SK-N-SH (cell line): ENCODE data around the gene KHDC3L. TPM values are rescaled to one million over a fixed set of nuclear protein-coding genes. Genes with fewer than 3 reads are reported as not detected.

ENCODE experiments used
- CTCF ChIA-PET: fragments of 300-600, 350-600 bp; formaldehyde crosslinking; extraction: SDS; loops from one replicate; lab custom pipeline; 2021; lab: Yijun Ruan, JAX
- POLR2A ChIA-PET: fragments of 350-600 bp; sonication (Branson Sonifier 250); formaldehyde crosslinking; extraction: SDS; loops from one replicate; lab custom pipeline; 2020; ENCODE audit warnings: antibody characterized with exemption, inconsistent platforms; lab: Yijun Ruan, JAX
- DNase-seq: peaks from one replicate; pipeline ENCODE4 v3.0.0; 2012
- H2AFZ ChIP-seq: fragments of 200-600 bp; sonication (generic); 2 replicates; pipeline ENCODE4 v1.8.1; 2016; ENCODE audit warnings: antibody characterized with exemption, mild to moderate bottlenecking, low read depth
- H3F3A ChIP-seq: fragments of 200-600 bp; sonication (generic); replicated peaks from 2 replicates; pipeline ENCODE3; 2016; ENCODE audit warnings: antibody characterized with exemption, mild to moderate bottlenecking; ENCODE audit not compliant: insufficient read depth
- H3K27ac ChIP-seq, 2 experiments: fragments of 200-500 bp in 1 of 2; fragments of 200-600 bp in 1 of 2; sonication (Bioruptor generic) in 1 of 2; sonication (generic), shearing (Covaris generic) in 1 of 2; 2 replicates each; pipeline versions ENCODE4 v1.5.1 to v1.6.1; 2014 to 2016; ENCODE audit warnings: low read depth in 2 of 2, inconsistent platforms in 1 of 2, low read length in 1 of 2, mild to moderate bottlenecking in 1 of 2, mixed read lengths in 1 of 2
- H3K27me3 ChIP-seq: fragments of 200-600 bp; sonication (generic), shearing (Covaris generic); 2 replicates; pipeline ENCODE4 v1.6.1; 2016; ENCODE audit warnings: mixed run types; ENCODE audit not compliant: insufficient read depth
- H3K36me3 ChIP-seq, 2 experiments: fragments of 200-500 bp in 1 of 2; fragments of 200-600 bp in 1 of 2; sonication (Bioruptor generic) in 1 of 2; sonication (generic) in 1 of 2; replicated peaks in 1 of 2; 2 replicates each; pipeline versions ENCODE3 to v1.5.1; 2014 to 2016; ENCODE audit warnings: low read length in 1 of 2, mild to moderate bottlenecking in 1 of 2; ENCODE audit not compliant: insufficient read depth in 2 of 2, control insufficient read depth in 1 of 2
- H3K4me1 ChIP-seq, 2 experiments: fragments of 200-500 bp in 1 of 2; fragments of 200-600 bp in 1 of 2; sonication (Bioruptor generic) in 1 of 2; sonication (generic), shearing (Covaris generic) in 1 of 2; 2 replicates each; pipeline versions ENCODE4 v1.5.1 to v1.6.1; 2014 to 2016; ENCODE audit warnings: low read depth in 1 of 2, low read length in 1 of 2, mixed run types in 1 of 2; ENCODE audit not compliant: insufficient read depth in 2 of 2, control insufficient read depth in 1 of 2
- H3K4me2 ChIP-seq: fragments of 200-600 bp; sonication (generic), shearing (Covaris generic); 2 replicates; pipeline ENCODE4 v1.6.1; 2017; ENCODE audit warnings: mixed run types
- H3K4me3 ChIP-seq, 2 experiments: fragments of 200-500 bp in 1 of 2; fragments of 200-600 bp in 1 of 2; sonication (Bioruptor generic) in 1 of 2; sonication (generic), shearing (Covaris generic) in 1 of 2; 2 replicates each; pipeline versions ENCODE4 v1.5.1 to v1.8.1; 2014 to 2016; ENCODE audit warnings: low read depth in 2 of 2, inconsistent platforms in 1 of 2, low read length in 1 of 2, mild to moderate bottlenecking in 1 of 2, mixed read lengths in 1 of 2, moderate library complexity in 1 of 2
- H3K79me2 ChIP-seq: fragments of 200-600 bp; sonication (generic); 2 replicates; pipeline ENCODE4 v1.8.1; 2017; ENCODE audit warnings: mild to moderate bottlenecking; ENCODE audit not compliant: insufficient read depth
- H3K9ac ChIP-seq: fragments of 200-600 bp; sonication (generic); 2 replicates; pipeline ENCODE4 v1.6.1; 2017; ENCODE audit warnings: mixed run types
- H3K9me2 ChIP-seq: fragments of 200-600 bp; sonication (generic); 2 replicates; pipeline ENCODE4 v1.6.1; 2017; ENCODE audit warnings: mixed run types
- H3K9me3 ChIP-seq: fragments of 200-600 bp; sonication (generic); 2 replicates; pipeline ENCODE4 v1.6.1; 2017; ENCODE audit warnings: mixed run types, mild to moderate bottlenecking, moderate library complexity
- H4K20me1 ChIP-seq: fragments of 200-600 bp; sonication (generic); 2 replicates; pipeline ENCODE4 v1.6.1; 2017; ENCODE audit warnings: mild to moderate bottlenecking, mixed run types; ENCODE audit not compliant: insufficient read depth
- CHD2 ChIP-seq: fragments of 150-350 bp; IDR thresholded peaks from 2 replicates; pipeline ENCODE4 v1.6.1; 2018; ENCODE audit warnings: low read length; ENCODE audit not compliant: partially characterized antibody
- ELF1 ChIP-seq: IDR thresholded peaks from 2 replicates; pipeline ENCODE4 v1.4.0; 2012
- EZH2phosphoT487 ChIP-seq: fragments of 200-600 bp; sonication (generic); IDR thresholded peaks from 2 replicates; pipeline ENCODE4 v1.6.1; 2017; ENCODE audit warnings: low read depth, mixed run types, mild to moderate bottlenecking, antibody characterized with exemption, moderate library complexity, borderline replicate concordance
- GABPA ChIP-seq: IDR thresholded peaks from 2 replicates; pipeline ENCODE4 v1.4.0; 2012; ENCODE audit warnings: low read depth, mild to moderate bottlenecking
- GATA2 ChIP-seq: sonication (generic); formaldehyde crosslinking; IDR thresholded peaks from 2 replicates; pipeline ENCODE4 v1.5.0; 2020; ENCODE audit warnings: mild to moderate bottlenecking, missing genetic modification reagents
- JUND ChIP-seq: IDR thresholded peaks from 2 replicates; pipeline ENCODE4 v1.4.0; 2012
- NFIC ChIP-seq: IDR thresholded peaks from 2 replicates; pipeline ENCODE4 v1.4.0; 2012; ENCODE audit warnings: borderline replicate concordance
- SIN3A ChIP-seq: IDR thresholded peaks from 2 replicates; pipeline ENCODE4 v1.6.1; 2012; ENCODE audit warnings: low read depth, mild to moderate bottlenecking, low read length, moderate library complexity, borderline replicate concordance
- TAF1 ChIP-seq: IDR thresholded peaks from 2 replicates; pipeline ENCODE4 v1.6.1; 2012; ENCODE audit warnings: low read depth, mild to moderate bottlenecking, low read length, moderate library complexity, borderline replicate concordance
- TEAD4 ChIP-seq: IDR thresholded peaks from 2 replicates; pipeline ENCODE4 v1.4.0; 2012; ENCODE audit warnings: mild to moderate bottlenecking, borderline replicate concordance; ENCODE audit not compliant: insufficient read depth
- YY1 ChIP-seq: IDR thresholded peaks from 2 replicates; pipeline ENCODE4 v1.4.0; 2012; ENCODE audit warnings: low read depth, mild to moderate bottlenecking
- WGBS: methylation state at CpG from one replicate; pipeline ENCODE4 v1.1.6; 2017; ENCODE audit warnings: low lambda C conversion rate; 5-methylcytosine and 5-hydroxymethylcytosine counted together
- polyA plus RNA-seq, 3 experiments: library from polyadenylated mRNA; depleted of rRNA; stranded (reverse); fragments of >200 nt; gene quantifications; 2 replicates each; pipeline ENCODE4 v1.2.3, GENCODE V29; 2012
- TF ChIP-seq, protein P1 (sequence below): IDR thresholded peaks from 2 replicates; pipeline ENCODE4 v1.4.0; 2012; ENCODE audit warnings: low read depth, borderline replicate concordance
- TF ChIP-seq, protein P2 (sequence below): fragments of 150-350 bp; IDR thresholded peaks from 2 replicates; pipeline ENCODE4 v1.6.1; 2016; ENCODE audit warnings: mild to moderate bottlenecking, low read depth, low read length
- TF ChIP-seq, protein P3 (sequence below): fragments of 150-350 bp; IDR thresholded peaks from 2 replicates; pipeline ENCODE4 v1.6.1; 2017; ENCODE audit warnings: antibody characterized with exemption, low read length, low read depth, borderline replicate concordance
- TF ChIP-seq, protein P4 (sequence below): IDR thresholded peaks from 2 replicates; pipeline ENCODE4 v1.6.1; 2012; ENCODE audit warnings: mild to moderate bottlenecking, low read depth, low read length, moderate library complexity
- TF ChIP-seq, protein P5 (sequence below): fragments of 200-600 bp; sonication (generic); IDR thresholded peaks from 2 replicates; pipeline ENCODE4 v1.6.1; 2017; ENCODE audit warnings: antibody characterized with exemption, mild to moderate bottlenecking, moderate library complexity

KHDC3L gene
- polyA plus RNA-seq, 1 of the 3 experiments (the other 2 are of a cell fraction): not detected

DNA sequence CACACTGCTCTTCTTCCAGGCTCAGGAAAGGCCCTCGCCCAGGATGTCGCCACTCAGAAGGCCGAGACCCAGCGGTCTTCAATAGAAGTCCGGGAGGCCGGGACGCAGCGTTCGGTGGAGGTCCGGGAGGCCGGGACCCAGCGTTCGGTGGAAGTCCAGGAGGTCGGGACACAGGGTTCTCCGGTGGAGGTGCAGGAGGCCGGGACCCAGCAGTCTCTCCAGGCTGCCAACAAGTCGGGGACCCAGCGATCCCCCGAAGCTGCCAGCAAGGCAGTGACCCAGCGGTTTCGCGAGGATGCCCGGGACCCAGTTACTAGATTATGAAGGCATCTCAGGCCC, 1.0 kb downstream of the KHDC3L start:
- no peak overlapping the region for H2AFZ ChIP-seq
- H3K4me1 ChIP-seq: no peaks in the 10 kb centered on the region
- H4K20me1 ChIP-seq: no peaks in the 10 kb centered on the region
- no peaks in the 10 kb centered on the region for H3K27me3 ChIP-seq
- WGBS: 91% methylated on average over 11 of the region's 23 CpGs
- no peak overlapping the region for H3K4me2 ChIP-seq
- no peaks in the 10 kb centered on the region for H3K79me2 ChIP-seq
- POLR2A ChIA-PET: no interaction called here
- H3K27ac ChIP-seq: no peak overlapping the region
- CTCF ChIA-PET: no interaction called here
- no peaks in the 10 kb centered on the region for H3K36me3 ChIP-seq
- H3F3A ChIP-seq: no peaks in the 10 kb centered on the region
- no peaks in the 10 kb centered on the region for H3K9me3 ChIP-seq
- TF ChIP-seq ELF1 (no peak), TEAD4 (no peak), TAF1 (no peak), SIN3A (no peak), CHD2 (no peak), JUND (no peak), YY1 (no peak), GABPA (no peak), EZH2phosphoT487 (no peak), GATA2 (CRISPR knock-in tag) (no peak), NFIC (no peak)
- TF ChIP-seq, protein P1, sequence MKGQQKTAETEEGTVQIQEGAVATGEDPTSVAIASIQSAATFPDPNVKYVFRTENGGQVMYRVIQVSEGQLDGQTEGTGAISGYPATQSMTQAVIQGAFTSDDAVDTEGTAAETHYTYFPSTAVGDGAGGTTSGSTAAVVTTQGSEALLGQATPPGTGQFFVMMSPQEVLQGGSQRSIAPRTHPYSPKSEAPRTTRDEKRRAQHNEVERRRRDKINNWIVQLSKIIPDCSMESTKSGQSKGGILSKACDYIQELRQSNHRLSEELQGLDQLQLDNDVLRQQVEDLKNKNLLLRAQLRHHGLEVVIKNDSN: no peak
- TF ChIP-seq, protein P2, sequence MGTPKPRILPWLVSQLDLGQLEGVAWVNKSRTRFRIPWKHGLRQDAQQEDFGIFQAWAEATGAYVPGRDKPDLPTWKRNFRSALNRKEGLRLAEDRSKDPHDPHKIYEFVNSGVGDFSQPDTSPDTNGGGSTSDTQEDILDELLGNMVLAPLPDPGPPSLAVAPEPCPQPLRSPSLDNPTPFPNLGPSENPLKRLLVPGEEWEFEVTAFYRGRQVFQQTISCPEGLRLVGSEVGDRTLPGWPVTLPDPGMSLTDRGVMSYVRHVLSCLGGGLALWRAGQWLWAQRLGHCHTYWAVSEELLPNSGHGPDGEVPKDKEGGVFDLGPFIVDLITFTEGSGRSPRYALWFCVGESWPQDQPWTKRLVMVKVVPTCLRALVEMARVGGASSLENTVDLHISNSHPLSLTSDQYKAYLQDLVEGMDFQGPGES: no peak
- TF ChIP-seq, protein P3, sequence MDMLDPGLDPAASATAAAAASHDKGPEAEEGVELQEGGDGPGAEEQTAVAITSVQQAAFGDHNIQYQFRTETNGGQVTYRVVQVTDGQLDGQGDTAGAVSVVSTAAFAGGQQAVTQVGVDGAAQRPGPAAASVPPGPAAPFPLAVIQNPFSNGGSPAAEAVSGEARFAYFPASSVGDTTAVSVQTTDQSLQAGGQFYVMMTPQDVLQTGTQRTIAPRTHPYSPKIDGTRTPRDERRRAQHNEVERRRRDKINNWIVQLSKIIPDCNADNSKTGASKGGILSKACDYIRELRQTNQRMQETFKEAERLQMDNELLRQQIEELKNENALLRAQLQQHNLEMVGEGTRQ: no peak
- TF ChIP-seq, protein P4, sequence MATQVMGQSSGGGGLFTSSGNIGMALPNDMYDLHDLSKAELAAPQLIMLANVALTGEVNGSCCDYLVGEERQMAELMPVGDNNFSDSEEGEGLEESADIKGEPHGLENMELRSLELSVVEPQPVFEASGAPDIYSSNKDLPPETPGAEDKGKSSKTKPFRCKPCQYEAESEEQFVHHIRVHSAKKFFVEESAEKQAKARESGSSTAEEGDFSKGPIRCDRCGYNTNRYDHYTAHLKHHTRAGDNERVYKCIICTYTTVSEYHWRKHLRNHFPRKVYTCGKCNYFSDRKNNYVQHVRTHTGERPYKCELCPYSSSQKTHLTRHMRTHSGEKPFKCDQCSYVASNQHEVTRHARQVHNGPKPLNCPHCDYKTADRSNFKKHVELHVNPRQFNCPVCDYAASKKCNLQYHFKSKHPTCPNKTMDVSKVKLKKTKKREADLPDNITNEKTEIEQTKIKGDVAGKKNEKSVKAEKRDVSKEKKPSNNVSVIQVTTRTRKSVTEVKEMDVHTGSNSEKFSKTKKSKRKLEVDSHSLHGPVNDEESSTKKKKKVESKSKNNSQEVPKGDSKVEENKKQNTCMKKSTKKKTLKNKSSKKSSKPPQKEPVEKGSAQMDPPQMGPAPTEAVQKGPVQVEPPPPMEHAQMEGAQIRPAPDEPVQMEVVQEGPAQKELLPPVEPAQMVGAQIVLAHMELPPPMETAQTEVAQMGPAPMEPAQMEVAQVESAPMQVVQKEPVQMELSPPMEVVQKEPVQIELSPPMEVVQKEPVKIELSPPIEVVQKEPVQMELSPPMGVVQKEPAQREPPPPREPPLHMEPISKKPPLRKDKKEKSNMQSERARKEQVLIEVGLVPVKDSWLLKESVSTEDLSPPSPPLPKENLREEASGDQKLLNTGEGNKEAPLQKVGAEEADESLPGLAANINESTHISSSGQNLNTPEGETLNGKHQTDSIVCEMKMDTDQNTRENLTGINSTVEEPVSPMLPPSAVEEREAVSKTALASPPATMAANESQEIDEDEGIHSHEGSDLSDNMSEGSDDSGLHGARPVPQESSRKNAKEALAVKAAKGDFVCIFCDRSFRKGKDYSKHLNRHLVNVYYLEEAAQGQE: no peak
- TF ChIP-seq, protein P5, sequence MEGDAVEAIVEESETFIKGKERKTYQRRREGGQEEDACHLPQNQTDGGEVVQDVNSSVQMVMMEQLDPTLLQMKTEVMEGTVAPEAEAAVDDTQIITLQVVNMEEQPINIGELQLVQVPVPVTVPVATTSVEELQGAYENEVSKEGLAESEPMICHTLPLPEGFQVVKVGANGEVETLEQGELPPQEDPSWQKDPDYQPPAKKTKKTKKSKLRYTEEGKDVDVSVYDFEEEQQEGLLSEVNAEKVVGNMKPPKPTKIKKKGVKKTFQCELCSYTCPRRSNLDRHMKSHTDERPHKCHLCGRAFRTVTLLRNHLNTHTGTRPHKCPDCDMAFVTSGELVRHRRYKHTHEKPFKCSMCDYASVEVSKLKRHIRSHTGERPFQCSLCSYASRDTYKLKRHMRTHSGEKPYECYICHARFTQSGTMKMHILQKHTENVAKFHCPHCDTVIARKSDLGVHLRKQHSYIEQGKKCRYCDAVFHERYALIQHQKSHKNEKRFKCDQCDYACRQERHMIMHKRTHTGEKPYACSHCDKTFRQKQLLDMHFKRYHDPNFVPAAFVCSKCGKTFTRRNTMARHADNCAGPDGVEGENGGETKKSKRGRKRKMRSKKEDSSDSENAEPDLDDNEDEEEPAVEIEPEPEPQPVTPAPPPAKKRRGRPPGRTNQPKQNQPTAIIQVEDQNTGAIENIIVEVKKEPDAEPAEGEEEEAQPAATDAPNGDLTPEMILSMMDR: no peak
- no peak overlapping the region for H3K4me3 ChIP-seq
- no peaks in the 10 kb centered on the region for H3K9me2 ChIP-seq
- no peak for DNase-seq
- H3K9ac ChIP-seq: no peak overlapping the region
